Measurements from ENCODE around the gene JMY. TPM values are rescaled to one million over a fixed set of nuclear protein-coding genes. Genes with fewer than 3 reads are reported as not detected.

Gene JMY
- total RNA-seq, 1 donor from 2014 or later: 11.8 TPM

DNA sequence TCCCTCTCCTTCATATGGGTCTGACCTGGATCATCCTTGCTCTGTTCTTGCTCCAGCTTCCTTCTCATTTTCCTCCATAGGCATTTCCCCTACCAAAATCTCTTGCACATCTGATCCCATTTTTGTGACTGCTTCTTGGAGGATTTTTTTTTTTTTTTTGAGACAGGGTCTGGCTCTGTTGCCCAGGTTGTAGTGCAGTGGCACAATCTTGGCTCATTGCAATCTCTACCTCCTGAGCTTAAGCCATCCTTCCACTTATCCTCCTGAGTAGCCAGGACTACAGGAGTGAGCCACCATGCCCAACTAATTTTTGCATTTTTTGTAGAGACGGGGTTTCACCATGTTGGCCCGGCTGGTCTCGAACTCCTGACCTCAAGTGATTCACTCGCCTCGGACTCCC, 10.5 kb upstream of the JMY start:
- no peaks in the 10 kb centered on the region for H3K4me1 ChIP-seq
- TF ChIP-seq, protein P1, sequence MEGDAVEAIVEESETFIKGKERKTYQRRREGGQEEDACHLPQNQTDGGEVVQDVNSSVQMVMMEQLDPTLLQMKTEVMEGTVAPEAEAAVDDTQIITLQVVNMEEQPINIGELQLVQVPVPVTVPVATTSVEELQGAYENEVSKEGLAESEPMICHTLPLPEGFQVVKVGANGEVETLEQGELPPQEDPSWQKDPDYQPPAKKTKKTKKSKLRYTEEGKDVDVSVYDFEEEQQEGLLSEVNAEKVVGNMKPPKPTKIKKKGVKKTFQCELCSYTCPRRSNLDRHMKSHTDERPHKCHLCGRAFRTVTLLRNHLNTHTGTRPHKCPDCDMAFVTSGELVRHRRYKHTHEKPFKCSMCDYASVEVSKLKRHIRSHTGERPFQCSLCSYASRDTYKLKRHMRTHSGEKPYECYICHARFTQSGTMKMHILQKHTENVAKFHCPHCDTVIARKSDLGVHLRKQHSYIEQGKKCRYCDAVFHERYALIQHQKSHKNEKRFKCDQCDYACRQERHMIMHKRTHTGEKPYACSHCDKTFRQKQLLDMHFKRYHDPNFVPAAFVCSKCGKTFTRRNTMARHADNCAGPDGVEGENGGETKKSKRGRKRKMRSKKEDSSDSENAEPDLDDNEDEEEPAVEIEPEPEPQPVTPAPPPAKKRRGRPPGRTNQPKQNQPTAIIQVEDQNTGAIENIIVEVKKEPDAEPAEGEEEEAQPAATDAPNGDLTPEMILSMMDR (IDR thresholded peaks at IDR 0.05; ENCODE audit: borderline replicate concordance): no peak
- H3K27ac ChIP-seq (replicated peaks): no peak overlapping the region
- no peaks in the 10 kb centered on the region for H3K9me3 ChIP-seq (replicated peaks)
- no peak overlapping the region for H3K4me3 ChIP-seq
- intact Hi-C loops (cut with micrococcal nuclease): no loop called here
- H3K36me3 ChIP-seq: no peaks in the 10 kb centered on the region
- no peak for DNase-seq
- H3K27me3 ChIP-seq (ENCODE audit: low read depth): no peaks in the 10 kb centered on the region

GRCh38 chr5:79227484-79228025, 8.4 kb upstream of the JMY start:
- no peak for DNase-seq
- Histone ChIP-seq H3K9me3 (replicated peaks) (no peaks in the 10 kb centered on the region), H3K4me3 (no peak overlapping the region), H3K27ac (replicated peaks) (no peak overlapping the region), H3K4me1 (no peaks in the 10 kb centered on the region), H3K27me3 (ENCODE audit: low read depth) (no peaks in the 10 kb centered on the region), H3K36me3 (no peaks in the 10 kb centered on the region)
- intact Hi-C loops (cut with micrococcal nuclease): no loop called here
- TF ChIP-seq, protein P1 (IDR thresholded peaks at IDR 0.05; ENCODE audit: borderline replicate concordance): no peak

GRCh38 chr5:79229357-79230174, 6.4 kb upstream of the JMY start:
- no peak overlapping the region for H3K27ac ChIP-seq (replicated peaks)
- intact Hi-C loops (cut with micrococcal nuclease): no loop called here
- H3K9me3 ChIP-seq (replicated peaks): no peaks in the 10 kb centered on the region
- H3K4me3 ChIP-seq: no peak overlapping the region
- TF ChIP-seq, protein P1 (IDR thresholded peaks at IDR 0.05; ENCODE audit: borderline replicate concordance): no peak
- no peaks in the 10 kb centered on the region for H3K36me3 ChIP-seq
- H3K27me3 ChIP-seq (ENCODE audit: low read depth): no peaks in the 10 kb centered on the region
- no peak for DNase-seq
- no peaks in the 10 kb centered on the region for H3K4me1 ChIP-seq

DNA sequence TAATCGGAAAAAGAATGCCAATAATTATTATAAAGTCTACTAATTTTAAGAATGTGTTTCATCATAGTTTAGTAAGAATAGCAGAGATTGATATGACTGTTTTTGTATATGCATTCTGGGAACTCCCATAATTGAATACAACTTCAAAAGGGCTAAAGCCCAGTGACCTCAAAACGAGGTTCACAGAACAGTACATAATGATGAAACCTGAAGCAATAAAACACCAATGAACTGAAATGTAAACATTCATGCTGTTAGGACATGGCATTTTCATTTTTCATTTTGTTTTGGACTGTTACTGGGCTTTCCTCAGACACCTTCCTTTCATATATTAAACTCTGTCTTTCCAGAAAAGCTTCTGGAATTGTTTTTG, 684 bp upstream of the JMY start:
- no peaks in the 10 kb centered on the region for H3K27me3 ChIP-seq (ENCODE audit: low read depth)
- peak overlapping the region; percentile 86 for H3K27ac ChIP-seq (replicated peaks)
- no peaks in the 10 kb centered on the region for H3K36me3 ChIP-seq
- no peak for DNase-seq
- TF ChIP-seq, protein P1 (IDR thresholded peaks at IDR 0.05; ENCODE audit: borderline replicate concordance): no peak
- peak overlapping the region; percentile 79 for H3K4me3 ChIP-seq
- intact Hi-C loops (cut with micrococcal nuclease): no loop called here
- peaks cover 51% of the 10 kb centered on the region for H3K4me1 ChIP-seq
- H3K9me3 ChIP-seq (replicated peaks): no peaks in the 10 kb centered on the region

DNA sequence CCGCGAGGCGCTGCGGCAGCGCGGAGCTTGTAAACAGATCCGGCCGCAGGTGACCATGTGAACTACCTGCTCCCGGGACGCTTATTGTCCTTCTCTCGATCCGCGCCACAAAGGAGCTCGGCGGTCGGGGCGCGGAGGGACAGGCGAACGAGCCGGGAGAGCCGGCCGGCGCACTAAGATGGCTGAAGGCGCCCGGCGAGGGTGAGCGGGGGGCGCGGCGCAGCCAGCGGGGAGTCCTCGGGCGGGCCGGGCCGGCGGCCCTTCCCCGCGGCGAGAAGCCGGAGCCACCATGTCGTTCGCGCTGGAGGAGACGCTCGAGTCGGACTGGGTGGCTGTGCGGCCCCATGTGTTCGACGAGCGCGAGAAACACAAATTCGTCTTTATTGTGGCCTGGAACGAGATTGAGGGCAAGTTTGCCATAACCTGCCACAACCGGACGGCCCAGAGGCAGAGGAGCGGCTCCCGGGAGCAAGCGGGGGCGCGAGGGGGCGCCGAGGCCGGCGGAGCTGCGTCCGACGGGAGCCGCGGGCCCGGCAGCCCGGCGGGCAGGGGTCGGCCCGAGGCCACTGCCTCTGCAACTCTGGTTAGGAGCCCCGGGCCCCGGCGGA, 535 bp downstream of the JMY start:
- Histone ChIP-seq H3K27me3 (ENCODE audit: low read depth) (no peaks in the 10 kb centered on the region), H3K36me3 (no peaks in the 10 kb centered on the region), H3K4me3 (peak overlapping the region; percentile 79), H3K4me1 (peaks cover 63% of the 10 kb centered on the region), H3K27ac (replicated peaks) (peak overlapping the region; percentile 86), H3K9me3 (replicated peaks) (no peaks in the 10 kb centered on the region)
- peak; percentile 22 for DNase-seq
- intact Hi-C loops (cut with micrococcal nuclease): no loop called here
- TF ChIP-seq, protein P1 (IDR thresholded peaks at IDR 0.05; ENCODE audit: borderline replicate concordance): no peak

All from left ventricle myocardium inferior (tissue), 1 donor.